Stimulated activated CD4-positive, alpha-beta T cell treated with anti-CD3 and anti-CD28 coated beads, Interleukin-4, amount 100 ng/mL, for 4 hours (primary cell): ENCODE measurements around the gene DBH.

Source experiments
- DNase-seq, 2 experiments: peaks; one replicate each; pipeline ENCODE4 v3.0.0-alpha.2; 2020

DBH gene

GRCh38 chr9:133703591-133704399 lies 67.6 kb downstream of the DBH start:
- DNase-seq: no peak

- DNase-seq: no peak
Observed at GRCh38 chr9:133704711-133705181, 68.6 kb downstream of the DBH start.

- no peak for DNase-seq
Observed at GRCh38 chr9:133705576-133705975, 69.4 kb downstream of the DBH start.

- no peak for DNase-seq
Observed at GRCh38 chr9:133706307-133707050, 70.3 kb downstream of the DBH start.

GRCh38 chr9:133707065-133707762 lies 71.1 kb downstream of the DBH start:
- DNase-seq: peak in 1 of 2 experiments; percentile 20

- no peak for DNase-seq
Observed at GRCh38 chr9:133707763-133708245, 71.6 kb downstream of the DBH start.

GRCh38 chr9:133708246-133709014 lies 72.3 kb downstream of the DBH start:
- DNase-seq: no peak
